GM12873 (cell line): ENCODE measurements around the gene MAPT.

Experiments used
- CTCF ChIP-seq: IDR thresholded peaks from 2 replicates; pipeline ENCODE4 v1.5.1; 2012; ENCODE audit warnings: low read depth, mild to moderate bottlenecking, moderate library complexity, low read length, control low read depth; ENCODE audit not compliant: insufficient read depth; ENCODE audit errors: missing control alignments

The MAPT gene

GRCh38 chr17:45951403-45951802, 57.0 kb downstream of the MAPT start:
- TF ChIP-seq CTCF, result no peak

- TF ChIP-seq CTCF, result no peak
These were observed 57.6 kb downstream of the MAPT start for GRCh38 chr17:45951941-45952340.

GRCh38 chr17:45952814-45953320, 58.5 kb downstream of the MAPT start:
- TF ChIP-seq CTCF, result no peak

- no peak for TF ChIP-seq CTCF
These were observed 59.2 kb downstream of the MAPT start for GRCh38 chr17:45953561-45953960.

- no peak for TF ChIP-seq CTCF
These were observed 60.6 kb downstream of the MAPT start for GRCh38 chr17:45954914-45955313.

GRCh38 chr17:45955326-45955725, 61.0 kb downstream of the MAPT start:
- TF ChIP-seq CTCF, result no peak

- no peak for TF ChIP-seq CTCF
These were observed 61.7 kb downstream of the MAPT start for GRCh38 chr17:45956090-45956489.
